Measurements from ENCODE around the gene LRBA.

Gene LRBA

GRCh38 chr4:150656891-150657290, 358.2 kb downstream of the LRBA start:
- no peak for DNase-seq

DNA sequence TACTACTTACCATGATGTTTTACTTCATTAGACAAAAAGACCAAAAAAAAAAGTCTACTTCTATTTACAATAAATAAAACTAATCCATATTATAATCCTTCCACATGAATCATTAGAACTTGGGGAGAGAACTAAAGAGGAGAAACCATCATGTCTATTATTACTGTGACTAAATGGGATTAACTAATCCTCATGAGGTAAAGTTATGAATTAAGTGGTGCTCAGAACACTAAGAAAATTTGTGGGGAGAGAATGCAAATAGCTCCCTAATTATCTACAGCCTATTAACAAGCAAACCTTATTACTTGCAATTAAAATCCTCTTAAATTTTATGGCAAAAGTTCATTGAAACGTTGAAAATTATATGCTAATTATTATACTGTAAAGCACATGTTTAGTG, 364.3 kb downstream of the LRBA start:
- DNase-seq, result peak; percentile 2

- no peak for DNase-seq
These were observed 367.0 kb downstream of the LRBA start for GRCh38 chr4:150648123-150648522.

DNA sequence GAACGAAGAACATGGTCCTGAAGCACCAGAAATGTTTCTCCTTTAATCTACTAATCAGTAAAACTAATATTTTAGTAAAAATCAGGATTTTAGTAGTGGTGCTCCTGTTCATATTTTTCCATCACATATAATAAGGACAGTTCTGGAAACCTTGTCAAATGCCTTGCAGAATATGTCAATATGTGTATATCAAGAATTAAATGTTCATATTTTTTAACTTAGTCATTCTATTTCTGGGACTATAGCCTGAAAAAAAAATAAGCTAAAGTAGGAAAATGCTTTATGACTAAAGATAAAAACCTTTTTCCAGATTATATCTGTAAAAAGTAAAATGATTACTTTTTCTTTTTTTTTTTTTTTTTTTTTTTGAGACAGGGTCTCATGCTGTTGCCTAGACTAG, 368.1 kb downstream of the LRBA start:
- DNase-seq, result no peak

GRCh38 chr4:150641612-150642011, 373.5 kb downstream of the LRBA start:
- DNase-seq, result no peak

DNA sequence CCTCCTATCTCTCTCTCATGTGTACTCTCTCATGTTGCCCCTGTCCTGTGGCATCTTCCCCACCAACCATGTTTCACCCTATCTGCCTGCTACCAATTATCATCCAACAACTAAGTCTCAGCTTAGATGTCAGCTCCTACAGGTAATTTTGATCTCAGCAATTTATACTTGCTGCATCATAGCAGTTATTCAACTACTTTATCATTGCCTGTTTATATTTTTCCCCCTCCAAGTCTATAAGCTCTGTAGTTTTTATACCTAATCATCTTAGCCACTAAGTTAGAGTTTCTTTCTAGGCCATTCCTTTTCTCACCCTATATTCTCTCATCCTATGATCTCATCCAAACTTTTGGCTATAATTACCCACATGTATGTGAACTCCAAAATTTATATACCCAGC, 382.4 kb downstream of the LRBA start:
- no peak for DNase-seq

GRCh38 chr4:150628073-150628472, 387.0 kb downstream of the LRBA start:
- DNase-seq, result no peak

DNA sequence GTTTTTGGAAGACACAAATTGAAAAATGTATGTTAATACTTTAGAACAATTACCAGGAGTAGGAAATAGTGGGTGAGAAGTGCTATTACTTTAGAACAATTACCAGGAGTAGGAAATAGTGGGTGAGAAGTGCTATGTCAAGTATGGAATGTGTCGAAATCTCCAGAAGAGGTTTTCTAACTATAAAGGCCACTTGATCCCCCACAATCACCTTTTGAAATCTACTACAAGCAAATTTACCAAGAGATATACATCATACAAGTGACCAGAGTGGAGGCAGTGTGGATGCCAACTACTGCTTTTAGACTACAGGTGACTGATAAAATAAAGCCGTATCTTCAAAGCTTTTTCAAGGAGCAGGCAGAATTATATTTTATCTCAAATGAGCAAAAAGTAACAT, 390.1 kb downstream of the LRBA start:
- DNase-seq, result no peak

DNA sequence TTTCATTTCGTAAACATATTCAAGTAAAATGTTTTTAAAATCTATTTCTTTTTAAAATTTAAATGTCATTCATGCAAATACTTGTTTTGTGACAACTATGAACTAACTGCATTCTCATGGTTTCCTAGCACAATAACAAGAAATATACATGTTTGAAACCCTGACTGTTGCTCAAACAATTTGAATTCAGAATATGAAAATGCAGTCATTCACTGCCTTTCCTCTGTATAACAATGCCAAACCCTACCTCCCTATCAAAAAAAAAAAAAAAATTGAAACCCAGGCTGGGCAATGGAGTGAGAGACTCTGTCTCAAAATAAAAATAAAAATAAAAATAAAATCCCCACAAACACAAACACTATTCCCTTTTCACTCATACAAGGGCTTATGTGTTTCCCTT, 391.0 kb downstream of the LRBA start:
- no peak for DNase-seq

DNA sequence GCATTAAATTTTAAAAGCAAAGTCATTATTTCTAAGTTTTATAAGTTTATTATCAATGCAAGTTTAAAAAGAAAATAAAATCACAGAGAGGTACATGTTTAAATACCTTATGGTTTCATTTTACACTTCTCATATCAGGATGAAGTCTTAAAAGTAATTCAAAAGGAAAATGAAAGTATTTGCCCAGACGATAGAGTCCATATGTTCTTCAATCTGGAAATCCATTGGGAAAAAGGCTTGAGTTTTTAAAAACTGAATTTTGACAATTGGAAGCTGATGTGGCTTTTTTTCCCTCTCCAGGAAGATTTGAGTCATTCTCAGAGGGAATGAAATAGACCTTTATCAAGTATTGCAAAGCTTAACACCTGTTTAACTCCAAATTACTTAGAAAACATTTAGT, 396.0 kb downstream of the LRBA start:
- no peak for DNase-seq

- no peak for DNase-seq
These were observed 406.0 kb downstream of the LRBA start for GRCh38 chr4:150609131-150609530.

- no peak for DNase-seq
These were observed 414.2 kb downstream of the LRBA start for GRCh38 chr4:150600812-150601445.

GRCh38 chr4:150599547-150599946, 415.5 kb downstream of the LRBA start:
- no peak for DNase-seq

DNA sequence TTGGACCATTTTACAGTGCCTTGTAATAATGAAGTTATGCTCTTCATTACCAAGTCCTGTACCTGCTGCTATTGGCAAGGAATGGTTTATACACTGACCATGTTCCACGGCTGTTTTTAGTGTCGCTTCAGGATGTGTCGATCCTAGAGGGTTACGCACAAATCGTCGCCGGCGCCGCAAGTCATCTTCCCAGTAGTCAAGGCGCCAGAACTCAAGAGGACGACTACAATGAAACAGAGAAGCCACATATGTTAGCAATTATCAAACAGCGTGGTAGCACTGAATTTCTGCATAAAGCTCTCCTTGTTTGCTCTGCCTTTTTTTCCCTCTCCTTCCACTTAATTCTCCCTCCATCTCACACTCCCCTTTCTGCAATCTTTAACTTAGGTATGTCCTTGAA, 416.2 kb downstream of the LRBA start:
- DNase-seq, result no peak

DNA sequence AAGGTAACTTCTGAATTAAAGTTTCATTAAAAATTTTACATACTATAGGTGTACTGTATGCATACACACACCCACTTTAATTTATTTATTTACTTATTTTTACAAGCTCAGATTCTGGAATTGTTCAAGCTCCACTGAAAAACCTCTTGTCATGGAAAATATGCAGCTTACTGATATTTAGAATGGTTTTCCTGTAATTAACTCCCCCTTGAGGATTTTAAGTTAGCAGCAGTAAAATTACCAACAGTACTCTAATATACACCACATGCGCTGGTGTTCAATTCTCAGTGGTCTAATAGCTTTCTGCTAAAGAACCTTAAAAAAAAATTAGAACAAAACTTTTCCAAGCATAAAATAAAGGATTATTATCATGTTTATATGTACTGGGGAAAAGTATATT, 421.1 kb downstream of the LRBA start:
- DNase-seq, result no peak

DNA sequence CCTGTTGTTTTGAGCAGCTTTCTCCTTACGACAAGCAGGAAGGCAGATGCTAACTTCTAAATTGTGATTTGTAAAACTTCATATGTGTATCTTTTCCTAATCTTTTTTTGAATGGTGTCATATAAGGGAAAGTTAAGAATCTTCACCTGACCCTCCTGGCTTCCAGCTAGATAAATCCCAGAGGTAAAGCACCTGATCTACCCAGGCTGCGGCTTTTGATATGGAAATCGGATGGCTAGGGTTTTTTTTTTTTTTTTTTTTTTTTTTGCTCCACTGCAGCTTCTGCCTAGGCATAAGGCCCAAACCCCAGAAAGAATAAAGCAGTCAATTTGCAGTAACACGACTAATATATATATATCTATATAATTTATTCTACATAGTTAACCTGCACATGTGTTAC, 423.2 kb downstream of the LRBA start:
- no peak for DNase-seq

GRCh38 chr4:150591406-150591805, 423.7 kb downstream of the LRBA start:
- peak; percentile 87 for DNase-seq

- DNase-seq, result peak; percentile 33
These were observed 424.5 kb downstream of the LRBA start for GRCh38 chr4:150590631-150591030.

- peak; percentile 48 for DNase-seq
These were observed 425.9 kb downstream of the LRBA start for GRCh38 chr4:150589157-150589556.

GRCh38 chr4:150588316-150588715, 426.8 kb downstream of the LRBA start:
- peak; percentile 6 for DNase-seq

DNA sequence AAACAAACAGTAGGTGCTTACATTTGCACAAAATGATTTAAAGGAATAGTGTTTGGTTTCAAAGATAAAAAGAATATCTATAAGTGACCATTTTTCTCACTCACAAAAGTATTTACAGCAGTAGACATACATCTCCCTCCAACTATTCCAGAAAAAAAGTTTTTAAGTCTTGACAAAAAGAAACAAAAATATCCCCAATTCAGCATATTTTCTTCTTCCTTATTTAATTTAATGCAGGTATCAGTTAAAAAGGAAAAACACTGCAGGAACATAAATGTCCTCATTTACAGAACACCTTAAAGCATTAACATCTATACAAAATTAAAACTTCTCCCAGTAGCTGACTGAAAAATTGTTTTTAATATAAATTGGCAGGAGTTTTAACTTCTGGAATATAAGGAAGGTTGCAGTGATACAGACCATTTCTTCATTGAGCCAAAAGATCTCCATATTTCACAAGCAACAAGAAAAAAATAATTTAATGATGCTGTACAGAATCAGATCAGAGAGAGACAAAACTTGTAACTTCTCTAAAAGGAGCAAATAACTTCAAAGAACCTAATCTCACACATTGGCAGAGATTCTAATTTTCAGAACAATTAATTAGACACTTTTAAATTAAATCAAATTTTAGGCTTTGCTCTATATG, 428.8 kb downstream of the LRBA start:
- no peak for DNase-seq

DNA sequence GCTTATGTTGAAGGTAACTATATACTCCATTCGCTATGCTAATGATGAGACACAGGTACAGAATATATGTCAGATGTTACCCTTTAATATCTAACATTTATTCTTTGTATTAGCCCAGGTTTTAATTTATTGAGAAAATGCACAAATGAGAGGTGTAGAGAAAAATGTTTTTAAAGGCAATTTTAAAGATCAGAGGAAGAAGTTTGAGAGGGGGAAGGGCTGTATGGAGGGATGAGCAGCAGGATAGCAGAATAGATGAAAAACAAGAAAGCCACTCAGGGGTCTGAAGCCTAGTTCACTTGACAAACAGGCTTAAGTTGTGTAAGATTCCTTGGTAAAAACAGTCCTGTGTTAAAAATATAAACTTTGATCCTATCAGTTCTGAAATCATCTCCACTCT, 429.5 kb downstream of the LRBA start:
- DNase-seq, result no peak

GRCh38 chr4:150584111-150584915, 430.8 kb downstream of the LRBA start:
- DNase-seq, result no peak
